T-helper 2 cell (primary cell): ENCODE data around the gene CACNA2D3.

ENCODE experiments used
- DNase-seq, 5 experiments: peaks; one replicate each; pipeline versions ENCODE4 v3.0.0 to v3.0.0-alpha.2; 2012 to 2022

Gene CACNA2D3

GRCh38 chr3:54488297-54488696, 365.9 kb downstream of the CACNA2D3 start:
- no peak for DNase-seq

- no peak for DNase-seq
Measured at GRCh38 chr3:54494209-54494608, 371.9 kb downstream of the CACNA2D3 start.

DNA sequence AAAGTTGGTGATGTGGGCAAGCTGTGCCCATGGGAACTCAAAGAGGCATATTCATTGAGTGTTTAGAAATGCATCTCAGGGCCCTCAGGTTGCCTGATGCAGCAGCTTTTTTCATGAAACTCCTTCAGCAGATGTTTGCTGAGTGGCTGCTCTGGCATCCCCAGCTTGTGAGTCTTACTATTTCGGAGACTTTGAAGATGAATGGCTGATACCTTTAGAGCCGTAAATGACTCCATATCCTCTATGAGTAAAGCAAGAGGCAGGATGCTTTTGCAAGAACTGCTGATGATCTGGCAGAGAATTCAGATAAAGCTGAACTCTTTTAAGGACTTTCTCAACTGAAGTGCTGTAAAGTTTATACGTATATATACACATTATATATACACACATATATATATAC, 384.3 kb downstream of the CACNA2D3 start:
- no peak for DNase-seq

DNA sequence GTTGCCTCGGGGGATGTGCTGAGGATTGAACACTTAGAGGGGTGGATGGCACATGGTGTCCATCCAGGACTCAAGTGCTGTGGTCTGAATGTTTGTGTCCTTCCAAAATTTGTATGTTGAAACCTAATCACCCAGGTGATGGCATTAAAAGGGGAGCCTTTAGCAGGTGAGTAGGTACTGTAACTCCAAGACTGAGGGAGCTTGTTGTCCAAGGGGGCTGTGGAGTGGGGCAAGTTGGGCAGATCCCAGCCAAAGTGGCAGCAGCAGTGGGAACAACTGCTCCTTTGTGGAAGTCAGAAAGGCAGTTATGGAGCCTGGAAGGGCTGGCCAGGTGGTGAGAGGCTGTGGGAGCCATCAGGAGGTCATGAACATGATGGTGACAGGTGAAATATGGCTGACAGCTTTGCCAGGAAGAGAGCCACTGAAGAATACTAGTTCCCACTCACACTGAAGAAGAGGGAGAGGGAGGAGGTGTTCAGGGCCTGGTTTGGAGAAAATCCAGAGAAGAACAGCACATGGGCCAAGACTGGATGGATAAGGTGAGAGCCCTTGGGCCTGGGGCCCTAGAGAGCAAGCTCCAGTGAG, 385.6 kb downstream of the CACNA2D3 start:
- no peak for DNase-seq

- DNase-seq: no peak
Measured at GRCh38 chr3:54510506-54510905, 388.2 kb downstream of the CACNA2D3 start.

DNA sequence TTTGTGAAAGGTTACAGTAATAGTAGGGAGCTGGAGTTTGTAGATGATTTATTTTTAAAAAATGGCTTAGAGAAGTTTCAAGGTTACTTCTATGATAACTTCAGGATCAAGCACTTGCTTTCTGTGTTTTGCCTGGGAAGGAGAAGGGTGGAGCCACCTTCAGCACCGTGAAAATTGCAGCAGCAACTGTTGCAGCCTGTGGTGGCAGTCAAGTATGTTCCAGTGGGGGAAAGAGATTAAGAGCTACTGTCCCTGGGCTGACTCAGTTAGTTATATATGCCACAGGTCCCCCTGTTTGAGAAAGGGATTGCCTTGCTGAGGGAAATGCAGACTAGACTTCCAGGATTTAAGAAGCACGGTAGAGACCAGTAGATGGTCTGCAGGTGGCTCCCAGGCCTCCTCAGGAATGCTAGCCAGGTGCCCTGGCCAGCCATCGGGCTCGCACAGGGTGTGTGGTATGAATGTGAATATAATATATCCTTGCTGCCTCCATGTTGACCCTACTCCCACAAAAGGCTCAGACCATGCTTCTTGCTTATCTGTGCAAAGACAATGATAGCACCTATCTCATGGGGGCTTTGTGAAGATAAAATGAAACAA, 389.5 kb downstream of the CACNA2D3 start:
- no peak for DNase-seq

GRCh38 chr3:54514006-54514405, 391.7 kb downstream of the CACNA2D3 start:
- no peak for DNase-seq

GRCh38 chr3:54514416-54514815, 392.1 kb downstream of the CACNA2D3 start:
- no peak for DNase-seq

GRCh38 chr3:54515441-54516213, 393.3 kb downstream of the CACNA2D3 start:
- DNase-seq: no peak

GRCh38 chr3:54517424-54517823, 395.1 kb downstream of the CACNA2D3 start:
- DNase-seq: no peak

- DNase-seq: no peak
Measured at GRCh38 chr3:54518011-54518675, 395.8 kb downstream of the CACNA2D3 start.

GRCh38 chr3:54519493-54519892, 397.1 kb downstream of the CACNA2D3 start:
- DNase-seq: no peak

DNA sequence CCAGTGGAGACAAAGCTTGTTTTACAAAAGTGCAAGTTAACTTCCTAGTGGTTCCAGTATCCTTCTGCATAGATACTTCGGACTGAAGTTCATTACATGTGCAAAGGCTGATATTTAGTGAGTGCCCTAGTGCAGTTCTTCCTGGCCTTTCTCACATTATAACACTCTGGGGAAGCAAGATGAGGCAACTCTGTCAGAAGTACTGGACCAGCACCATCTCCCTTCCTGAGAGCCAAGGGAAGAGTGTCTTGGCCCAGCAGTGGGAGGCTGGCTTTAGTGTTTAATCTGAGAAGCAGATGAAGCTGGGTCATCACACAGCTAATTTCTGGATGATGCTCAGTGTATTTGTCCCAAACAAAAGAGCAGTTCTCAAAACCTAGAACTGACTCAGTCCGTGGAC, 397.7 kb downstream of the CACNA2D3 start:
- DNase-seq: no peak

DNA sequence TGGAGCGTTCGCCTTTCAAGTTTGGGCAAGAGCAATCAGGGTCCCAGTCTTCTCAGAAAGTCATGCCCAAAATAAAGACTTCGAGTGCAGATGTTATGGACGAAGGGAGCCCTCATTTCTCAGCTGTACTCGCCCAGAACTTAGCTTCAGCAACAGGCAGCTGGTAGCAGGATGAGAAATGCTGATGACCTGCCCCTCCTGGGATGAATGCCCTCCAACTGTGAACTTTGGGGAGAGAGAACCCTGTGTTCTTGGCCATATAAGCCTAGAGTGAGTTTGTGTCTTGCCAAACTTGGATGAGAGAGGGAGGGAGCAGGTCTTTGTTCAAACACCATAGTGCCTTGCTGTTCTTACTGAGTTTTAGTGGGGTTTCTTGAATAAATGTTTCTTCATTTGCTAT, 405.2 kb downstream of the CACNA2D3 start:
- DNase-seq: no peak

GRCh38 chr3:54527953-54528352, 405.6 kb downstream of the CACNA2D3 start:
- no peak for DNase-seq

GRCh38 chr3:54528668-54529067, 406.3 kb downstream of the CACNA2D3 start:
- DNase-seq: no peak

DNA sequence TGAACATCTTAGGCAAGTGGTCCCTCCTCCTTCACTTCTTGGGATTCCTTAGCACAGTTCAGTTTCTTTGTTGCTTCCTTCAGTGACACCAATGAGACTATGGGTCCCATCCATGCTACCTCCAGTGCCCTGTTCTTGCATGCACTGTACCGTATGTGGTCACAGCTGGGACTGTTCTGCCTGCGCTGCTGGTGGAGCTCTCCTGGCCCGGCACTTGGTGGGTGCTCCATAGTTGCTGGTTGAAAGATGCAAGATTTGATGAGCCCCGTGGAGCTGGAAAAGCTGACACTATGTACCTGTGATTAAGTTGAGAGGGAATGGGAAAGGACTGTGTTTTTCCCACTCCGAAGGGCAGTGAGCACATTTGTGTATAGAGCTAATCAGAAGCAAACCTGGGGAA, 407.7 kb downstream of the CACNA2D3 start:
- DNase-seq: no peak

GRCh38 chr3:54530944-54531343, 408.6 kb downstream of the CACNA2D3 start:
- DNase-seq: no peak

DNA sequence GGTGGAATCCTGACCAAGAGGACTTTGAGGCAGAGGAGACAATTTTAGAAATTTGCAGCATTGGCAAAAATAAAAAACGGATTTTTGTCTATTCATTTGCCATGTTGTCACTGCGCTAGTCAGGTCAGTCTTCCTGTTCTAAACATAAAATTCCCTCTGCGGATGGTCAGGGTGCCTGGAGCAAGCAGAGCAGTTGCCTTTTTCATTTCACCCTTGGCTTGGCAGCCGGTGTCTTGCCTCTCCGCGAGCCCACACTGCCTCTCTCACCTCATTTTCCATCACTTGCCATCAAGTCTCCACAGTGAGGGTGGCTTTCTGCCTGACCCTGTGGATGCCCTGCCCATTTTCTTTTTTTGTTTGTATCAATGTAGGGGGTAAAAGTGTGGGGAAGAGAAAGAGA, 409.4 kb downstream of the CACNA2D3 start:
- DNase-seq: no peak

DNA sequence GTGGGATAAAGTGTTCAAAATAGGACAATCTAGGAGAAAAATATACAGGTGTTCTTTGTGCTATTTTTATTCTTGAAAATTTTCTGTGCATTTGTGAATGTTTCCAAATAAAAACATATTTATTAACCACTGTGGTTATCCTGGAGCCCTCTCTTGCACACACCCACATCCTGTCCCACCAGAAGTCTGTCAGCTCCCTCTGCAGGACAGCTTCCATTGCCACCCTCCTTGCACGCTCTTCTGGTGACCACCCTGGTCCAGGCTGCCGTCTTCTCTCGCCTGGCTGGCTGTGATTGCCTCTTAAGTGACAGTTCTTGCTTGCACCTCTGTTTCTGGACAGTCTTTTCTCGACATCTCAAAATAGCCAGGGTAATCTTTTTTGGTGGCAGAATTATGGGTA, 411.5 kb downstream of the CACNA2D3 start:
- no peak for DNase-seq

DNA sequence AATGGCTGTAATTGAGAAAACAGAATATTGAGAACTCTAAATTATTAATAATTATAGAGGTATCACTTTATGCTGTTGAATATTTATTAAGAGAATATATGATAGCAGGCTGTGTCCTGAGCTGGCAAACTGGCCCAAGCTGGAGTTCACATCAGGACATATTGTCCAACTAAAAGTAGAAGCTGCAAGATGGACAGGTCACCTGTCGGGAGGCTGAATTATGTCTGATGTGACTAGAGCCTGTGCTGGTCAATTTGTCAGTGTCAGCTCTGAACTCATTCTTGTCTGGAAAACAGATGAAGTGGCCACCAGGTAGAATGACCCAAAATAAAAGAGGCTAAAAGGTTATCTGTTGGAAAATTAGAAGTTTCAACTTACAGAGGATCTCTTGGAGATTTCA, 413.3 kb downstream of the CACNA2D3 start:
- no peak for DNase-seq

GRCh38 chr3:54536450-54536849, 414.1 kb downstream of the CACNA2D3 start:
- DNase-seq: no peak

- DNase-seq: no peak
Measured at GRCh38 chr3:54537506-54537905, 415.2 kb downstream of the CACNA2D3 start.

GRCh38 chr3:54538346-54538745, 416.0 kb downstream of the CACNA2D3 start:
- no peak for DNase-seq
